ENCODE results near the gene SLC39A10. TPM values are rescaled to one million over a fixed set of nuclear protein-coding genes. Genes with fewer than 3 reads are reported as not detected.

Gene SLC39A10
- 17.0 and 25.1 TPM in 2 replicates for total RNA-seq

GRCh38 chr2:195656859-195657633 lies at the start of gene SLC39A10:
TSS of gene SLC39A10 (plus strand) at chr2:195657226. CDS start at chr2:195680043, 22,817 bp downstream.

Data from airway epithelial cell (primary cell).